Urothelium cell line (cell line): ENCODE data around the gene GIT2.
"Not testable (repeated sequence)": the region's sequence is repeated elsewhere in the genome, so short reads cannot be mapped to it uniquely, and the experiment has no call there.

ENCODE experiments used
- DNase-seq: peaks from one replicate; pipeline ENCODE4 v3.0.0; 2011; ENCODE audit warnings: low spot score, mixed read lengths
- FAIRE-seq: peaks from 2 replicates; lab custom pipeline; 2011; peaks lifted over from hg19 to GRCh38; lab: Jason Lieb, UNC

The GIT2 gene

DNA sequence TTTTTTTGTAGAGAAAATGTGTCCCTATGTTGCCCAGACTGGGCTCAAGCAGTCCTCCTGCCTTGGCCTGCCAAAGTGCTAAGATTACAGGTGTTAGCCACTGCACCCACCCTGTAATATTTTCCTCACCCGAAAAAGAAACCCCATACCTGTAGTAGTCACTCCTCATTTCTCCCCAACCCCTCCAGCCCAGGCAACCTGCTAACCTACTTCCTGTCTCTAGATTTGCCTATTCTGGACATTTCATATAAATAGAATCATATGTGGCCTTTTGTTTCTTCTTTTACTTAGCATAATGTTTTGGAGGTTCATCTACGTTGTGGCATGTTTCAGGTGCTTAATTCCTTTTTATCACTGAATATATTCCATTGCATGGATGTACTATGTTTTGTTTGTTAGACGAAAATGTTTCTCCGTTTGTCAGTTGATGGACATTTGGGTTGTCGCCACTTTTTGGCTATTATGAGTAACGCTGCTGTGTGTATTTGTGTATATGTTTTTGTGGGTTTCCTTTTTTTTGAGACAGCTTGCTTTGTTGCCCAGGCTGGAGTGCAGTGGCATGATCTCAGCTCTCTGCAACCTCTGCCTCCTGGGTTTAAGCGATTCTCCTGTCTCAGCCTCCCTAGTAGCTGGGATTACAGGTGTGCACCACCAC, 9.3 kb upstream of the GIT2 start:
- FAIRE-seq = no peak

GRCh38 chr12:110004598-110004997, 8.4 kb upstream of the GIT2 start:
- FAIRE-seq = no peak

More for the DNA sequence above, 9.3 kb upstream of the GIT2 start:
- DNase-seq = no peak

GRCh38 chr12:110002676-110003515, 6.7 kb upstream of the GIT2 start:
- DNase-seq (no peak), FAIRE-seq (no peak)

More at GRCh38 chr12:110004598-110004997, 8.4 kb upstream of the GIT2 start:
- DNase-seq = no peak

- FAIRE-seq = no peak
- no peak for DNase-seq
Observed at GRCh38 chr12:110001596-110001995, 5.4 kb upstream of the GIT2 start.

- DNase-seq = no peak
- no peak for FAIRE-seq
Observed at GRCh38 chr12:109999983-110000505, 3.9 kb upstream of the GIT2 start.

DNA sequence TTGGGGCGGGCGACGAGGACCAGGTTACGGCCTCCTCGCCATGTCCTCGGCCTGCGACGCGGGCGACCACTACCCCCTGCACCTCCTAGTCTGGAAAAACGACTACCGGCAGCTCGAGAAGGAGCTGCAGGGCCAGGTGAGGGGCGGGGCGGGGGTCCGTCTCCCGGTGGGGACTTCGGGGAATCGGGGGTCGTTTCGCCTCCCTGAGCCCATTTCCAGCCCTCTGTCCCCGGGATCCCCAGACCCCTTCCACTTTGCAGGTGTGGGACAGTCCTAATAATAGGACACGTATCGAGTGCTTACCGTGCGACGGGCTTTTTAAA, 3.4 kb upstream of the GIT2 start:
- no peak for FAIRE-seq

GRCh38 chr12:109998904-109999648, 2.9 kb upstream of the GIT2 start, which contains the start of gene ANKRD13A:
Gene ANKRD13A, plus strand, starts transcription at chr12:109999430. Its CDS starts 259 bp downstream, at chr12:109999689.
- DNase-seq (peak; percentile 84), FAIRE-seq (no peak)

More for the DNA sequence above, 3.4 kb upstream of the GIT2 start:
- no peak for DNase-seq

GRCh38 chr12:109998241-109998903, 2.2 kb upstream of the GIT2 start:
- DNase-seq (no peak), FAIRE-seq (no peak)

DNA sequence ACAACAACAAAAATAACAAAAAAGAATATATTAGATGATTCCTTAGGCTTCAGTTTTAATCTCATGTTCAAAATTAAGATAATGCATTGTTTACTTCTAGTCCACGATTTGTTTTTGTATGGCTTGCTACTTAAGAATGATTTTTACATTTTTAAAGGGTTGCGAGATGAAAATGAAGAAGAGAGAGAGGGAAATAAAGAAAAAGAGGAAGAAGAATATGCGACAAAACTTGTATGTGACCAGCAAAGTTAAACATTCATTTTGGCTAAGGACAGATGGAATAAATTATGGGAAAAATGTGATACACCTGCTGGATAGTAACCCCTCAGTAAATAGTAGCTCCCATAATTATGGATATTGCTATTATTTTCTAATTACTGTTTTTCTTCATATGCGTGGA, 1.2 kb upstream of the GIT2 start:
- DNase-seq (no peak), FAIRE-seq (no peak)

DNA sequence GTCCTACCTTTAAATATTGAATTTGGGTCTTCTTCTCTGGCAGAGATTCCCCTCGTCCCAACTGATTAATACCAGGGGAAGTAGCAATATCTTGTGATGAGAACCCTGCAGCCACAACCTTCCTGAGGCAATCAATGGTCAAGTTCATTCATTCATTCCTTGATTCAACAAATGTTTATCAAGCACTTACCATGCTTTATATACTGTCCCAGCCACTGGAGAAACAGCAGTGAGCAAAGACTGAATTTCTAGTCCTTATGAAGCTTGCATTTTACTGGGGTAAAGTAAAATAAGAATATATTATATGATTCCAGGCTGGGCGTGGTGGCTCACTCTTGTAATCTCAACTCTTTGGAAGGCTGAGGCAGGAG, 300 bp upstream of the GIT2 start:
- FAIRE-seq (no peak), DNase-seq (no peak)

GRCh38 chr12:109995361-109995685, 845 bp downstream of the GIT2 start:
- DNase-seq (no peak), FAIRE-seq (no peak)

GRCh38 chr12:109994401-109995175, 1.6 kb downstream of the GIT2 start:
- no peak for FAIRE-seq
- DNase-seq = no peak

DNA sequence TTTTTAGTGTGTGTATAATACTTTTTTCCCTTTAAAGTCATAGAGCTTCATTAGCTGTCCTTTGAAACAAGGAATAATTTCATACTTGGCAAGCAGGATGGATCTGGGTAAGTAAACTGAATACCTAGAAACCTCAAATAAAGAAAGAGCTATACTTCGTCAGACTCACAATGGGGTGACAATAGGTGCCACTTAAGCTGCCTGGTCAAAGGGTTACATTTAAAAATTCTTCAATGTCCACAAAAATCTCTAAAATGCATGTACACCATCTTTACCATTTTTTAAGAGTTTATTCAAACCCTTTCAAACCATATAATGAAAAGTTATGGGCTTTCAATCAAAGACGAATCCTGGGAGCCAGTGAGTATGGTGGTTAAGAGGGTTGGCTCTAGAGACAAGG, 3.1 kb downstream of the GIT2 start:
- FAIRE-seq (no peak), DNase-seq (no peak)

- FAIRE-seq = no peak
- no peak for DNase-seq
Observed at GRCh38 chr12:109991586-109991985, 4.6 kb downstream of the GIT2 start.

GRCh38 chr12:109989380-109989779, 6.8 kb downstream of the GIT2 start:
- no peak for FAIRE-seq
- no peak for DNase-seq

GRCh38 chr12:109988903-109989302, 7.3 kb downstream of the GIT2 start:
- FAIRE-seq (no peak), DNase-seq (no peak)

GRCh38 chr12:109988274-109988673, 7.9 kb downstream of the GIT2 start:
- DNase-seq (no peak), FAIRE-seq (no peak)

DNA sequence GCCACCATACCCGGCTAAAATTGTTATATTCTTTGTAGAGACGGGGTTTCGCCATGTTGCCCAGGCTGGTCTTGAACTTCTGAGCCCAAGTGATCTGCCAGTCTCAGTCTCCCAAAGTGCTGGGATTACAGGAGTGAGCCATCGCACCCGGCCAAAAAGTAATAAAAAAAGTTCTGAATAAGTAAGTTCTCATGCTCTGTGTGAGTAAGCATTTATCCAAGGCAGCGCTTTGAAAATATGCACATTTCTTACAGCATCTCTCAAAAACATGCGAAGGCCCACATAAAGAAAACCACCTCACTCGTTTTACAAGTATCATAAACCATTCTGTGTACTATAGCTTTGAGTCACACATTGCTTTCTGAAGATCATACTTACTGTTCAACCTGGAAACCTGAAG, 8.6 kb downstream of the GIT2 start:
- DNase-seq = no peak
- no peak for FAIRE-seq

GRCh38 chr12:109986236-109986635, 9.9 kb downstream of the GIT2 start:
- not testable (repeated sequence) for FAIRE-seq

GRCh38 chr12:109983432-109984142, 12.6 kb downstream of the GIT2 start:
- DNase-seq (no peak), FAIRE-seq (no peak)

More at GRCh38 chr12:109986236-109986635, 9.9 kb downstream of the GIT2 start:
- DNase-seq = not testable (repeated sequence)
